Activated CD8-positive, alpha-beta T cell treated with anti-CD3 and anti-CD28 coated beads, Interleukin-2, amount 10 ng/mL, durations not matched to agents 7 days and 5 days (primary cell): ENCODE measurements around the gene BLACAT1. TPM values are rescaled to one million over a fixed set of nuclear protein-coding genes. Genes with fewer than 3 reads are reported as not detected.

ENCODE experiments used
- ATAC-seq: fragments of 150-1000 bp; cut with Tn5 transposase; one replicate; pipeline ENCODE4 v1.10.0; 2021; ENCODE audit warnings: moderate library complexity
- CTCF ChIA-PET: fragments of 350-600 bp; sonication (Branson Sonifier 250); formaldehyde crosslinking; loops from one replicate; lab custom pipeline; 2021; ENCODE audit warnings: antibody characterized with exemption; lab: Charles Lee
- POLR2A ChIA-PET: fragments of 350-600 bp; sonication (Branson Sonifier 250); formaldehyde crosslinking; loops from one replicate; lab custom pipeline; 2021; ENCODE audit warnings: antibody characterized with exemption; lab: Charles Lee
- DNase-seq: peaks from one replicate; pipeline ENCODE4 v3.0.0-alpha.2; 2020
- H3K27ac Mint-ChIP-seq: one replicate; pipeline ENCODE4 v1.8.0; 2021; ENCODE audit warnings: mild to moderate bottlenecking, mixed read lengths
- H3K27me3 Mint-ChIP-seq: one replicate; pipeline ENCODE4 v1.8.0; 2021; ENCODE audit warnings: low read depth, mixed read lengths
- H3K36me3 Mint-ChIP-seq: one replicate; pipeline ENCODE4 v1.8.0; 2021; ENCODE audit warnings: low read depth, mixed read lengths
- H3K4me1 Mint-ChIP-seq: one replicate; pipeline ENCODE4 v1.8.0; 2021; ENCODE audit warnings: low read depth, mixed read lengths
- H3K4me3 Mint-ChIP-seq: one replicate; pipeline ENCODE4 v1.8.0; 2021; ENCODE audit warnings: mild to moderate bottlenecking, mixed read lengths
- H3K9me3 Mint-ChIP-seq: one replicate; pipeline ENCODE4 v1.8.0; 2022; ENCODE audit warnings: mixed read lengths; ENCODE audit not compliant: insufficient read depth
- total RNA-seq, 2 experiments: library from RNA; stranded (reverse); gene quantifications; one replicate each; pipeline ENCODE4 v1.2.3, GENCODE V29; 2021

The BLACAT1 gene
- total RNA-seq, 2 experiments from 2014 or later, result 0.16 TPM

DNA sequence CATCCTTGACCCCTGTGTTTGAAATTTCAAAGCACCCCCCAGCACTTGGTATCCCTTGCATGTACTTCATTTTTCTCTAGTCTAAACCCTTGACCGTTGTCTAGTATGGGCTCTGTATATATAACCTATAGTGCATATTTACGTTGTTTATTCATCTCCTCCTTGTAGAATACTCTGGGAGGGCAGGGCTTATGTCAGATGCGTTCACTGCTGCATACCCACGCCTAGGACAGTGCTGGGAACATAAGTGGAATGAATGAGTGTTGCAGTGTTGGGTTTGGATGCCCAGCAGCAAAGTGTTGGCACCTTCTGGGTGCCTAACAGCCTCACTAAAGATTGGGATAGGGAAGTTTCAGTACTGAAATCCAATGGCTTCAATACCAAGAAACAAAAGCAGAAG lies 17.6 kb upstream of the BLACAT1 start:
- Mint-ChIP-seq H3K27me3 (peaks cover 18% of the 10 kb centered on the region), H3K4me1 (no peaks in the 10 kb centered on the region), H3K36me3 (peaks cover 4% of the 10 kb centered on the region), H3K27ac (no peak overlapping the region), H3K4me3 (no peak overlapping the region), H3K9me3 (peaks cover 15% of the 10 kb centered on the region)
- ChIA-PET POLR2A (no interaction called here), CTCF (interaction anchor here (1.0 to 3.5 kb wide), 2 partner anchors 13 to 119 kb away, joined by 3 to 30 read pairs; no protein-coding TSS in a partner anchor)
- no peak for DNase-seq
- no peak for ATAC-seq

DNA sequence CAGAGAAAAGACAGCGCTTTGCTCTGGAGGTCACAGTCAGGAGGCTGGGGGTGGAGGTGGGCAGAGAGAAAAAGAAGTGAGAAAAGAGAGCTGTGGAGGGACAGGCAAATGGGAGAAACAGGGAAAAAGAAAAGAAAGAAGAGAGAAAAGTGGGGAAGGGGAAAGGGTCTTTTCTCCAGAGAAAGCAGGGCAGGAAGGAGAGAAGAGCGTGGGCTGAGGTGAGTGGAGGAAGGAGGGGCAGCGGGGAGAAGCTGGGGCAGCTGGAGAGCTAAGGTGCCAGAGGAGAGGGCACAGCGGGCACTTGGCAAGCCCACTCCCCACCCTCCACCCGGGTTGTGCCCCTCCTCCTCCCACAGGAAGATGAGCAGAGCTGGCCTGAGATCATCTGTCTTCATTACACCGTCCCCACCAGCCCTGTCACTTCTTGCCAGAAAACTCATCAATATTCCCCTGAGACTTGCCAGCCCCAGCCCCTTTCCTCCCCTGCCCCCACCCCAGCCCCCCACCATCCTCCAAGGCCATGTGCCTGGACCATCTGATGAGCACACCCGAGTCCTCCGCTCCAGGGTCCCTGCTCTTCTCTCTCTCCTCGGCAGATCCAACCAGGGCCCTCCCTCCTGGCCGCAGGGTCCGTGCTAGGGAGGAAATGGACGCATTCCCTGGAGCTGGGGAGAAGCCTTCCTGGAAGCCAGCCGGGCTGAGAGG lies 17.0 kb upstream of the BLACAT1 start:
- H3K9me3 Mint-ChIP-seq, result peaks cover 15% of the 10 kb centered on the region
- H3K27me3 Mint-ChIP-seq, result peaks cover 22% of the 10 kb centered on the region
- POLR2A ChIA-PET, result no interaction called here
- H3K36me3 Mint-ChIP-seq, result peaks cover 4% of the 10 kb centered on the region
- DNase-seq (no peak), ATAC-seq (no peak)
- no peak overlapping the region for H3K4me3 Mint-ChIP-seq
- H3K4me1 Mint-ChIP-seq, result no peaks in the 10 kb centered on the region
- H3K27ac Mint-ChIP-seq, result no peak overlapping the region
- CTCF ChIA-PET, result interaction anchor here (0.5 to 3.5 kb wide), 2 partner anchors 14 to 22 kb away, joined by 3 to 30 read pairs; no protein-coding TSS in a partner anchor

DNA sequence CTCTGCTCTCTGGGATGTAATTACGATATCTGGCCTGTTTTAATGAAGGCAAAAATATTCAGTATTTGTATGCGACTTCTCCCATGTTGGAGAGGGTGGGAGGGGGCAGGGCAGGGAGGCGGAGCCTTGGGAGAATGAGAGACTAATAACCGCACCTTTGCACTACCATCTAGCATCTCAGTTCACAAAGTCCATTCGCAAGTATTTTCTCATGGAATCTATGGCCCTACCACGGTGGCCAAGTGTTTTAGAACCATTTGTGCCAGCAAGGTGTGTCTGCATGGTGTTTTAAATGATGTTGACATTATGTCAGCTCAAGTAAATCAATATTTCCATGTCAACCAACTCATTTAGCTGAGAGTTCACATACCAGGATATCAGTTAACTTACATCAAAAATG lies 14.3 kb upstream of the BLACAT1 start:
- peaks cover 4% of the 10 kb centered on the region for H3K36me3 Mint-ChIP-seq
- ChIA-PET CTCF (no interaction called here), POLR2A (no interaction called here)
- DNase-seq (no peak), ATAC-seq (no peak)
- H3K9me3 Mint-ChIP-seq, result peaks cover 8% of the 10 kb centered on the region
- H3K27ac Mint-ChIP-seq, result no peak overlapping the region
- peaks cover 35% of the 10 kb centered on the region for H3K27me3 Mint-ChIP-seq
- no peaks in the 10 kb centered on the region for H3K4me1 Mint-ChIP-seq
- H3K4me3 Mint-ChIP-seq, result no peak overlapping the region

DNA sequence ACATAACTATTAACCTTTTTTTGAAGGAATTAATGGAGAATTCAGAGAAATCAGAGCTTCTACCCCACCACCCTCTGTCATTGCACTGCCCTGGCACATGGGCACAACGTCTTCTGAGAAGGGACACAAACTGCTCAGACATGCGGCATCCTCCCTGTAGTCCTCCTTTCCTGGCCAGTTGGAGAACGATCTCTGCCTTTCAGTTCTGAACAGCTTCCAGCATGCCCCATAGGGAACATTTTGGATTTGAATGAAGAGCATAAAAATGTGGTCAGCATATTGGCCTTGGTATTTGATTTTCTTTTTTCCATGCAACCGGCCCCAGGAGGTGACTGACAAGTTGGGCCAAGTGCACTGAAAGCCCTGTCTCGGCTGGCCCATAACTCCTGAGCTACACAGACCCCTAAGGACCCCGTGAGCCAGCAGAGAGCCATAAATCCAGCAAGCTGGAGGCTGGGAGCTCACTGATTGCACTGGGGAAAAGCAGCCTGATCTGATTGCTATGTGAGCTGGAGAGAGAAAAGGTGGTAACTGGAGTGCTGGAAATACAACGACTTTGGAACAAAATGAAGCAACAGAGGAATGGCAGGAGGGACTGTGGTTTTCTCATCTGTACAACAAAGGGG lies 10.9 kb upstream of the BLACAT1 start:
- no peaks in the 10 kb centered on the region for H3K36me3 Mint-ChIP-seq
- POLR2A ChIA-PET, result no interaction called here

DNA sequence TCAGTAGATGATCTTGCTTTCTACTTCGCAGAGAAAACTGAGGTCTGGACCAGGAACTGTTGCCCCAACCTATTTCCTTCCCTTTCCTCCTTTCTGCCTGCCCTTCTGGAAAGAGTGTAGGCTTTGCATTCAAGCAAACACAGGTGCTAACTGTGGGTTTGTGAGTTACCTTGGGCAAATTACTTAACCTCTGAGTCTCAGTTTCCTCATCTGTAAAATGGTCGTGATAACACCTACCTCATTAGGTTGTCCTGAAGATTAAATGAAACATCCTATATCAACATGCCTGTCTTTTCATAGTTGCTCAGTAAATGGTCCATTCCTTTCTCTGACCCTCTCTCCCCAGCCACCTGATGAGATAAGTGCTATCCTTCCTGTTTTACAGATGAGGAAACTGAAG lies 9.5 kb upstream of the BLACAT1 start:
- peaks cover 31% of the 10 kb centered on the region for H3K27me3 Mint-ChIP-seq
- POLR2A ChIA-PET, result no interaction called here
- CTCF ChIA-PET, result interaction anchor here (1.8 kb wide), 1 partner anchor 20 kb away, joined by 8 read pairs; no protein-coding TSS in a partner anchor
- DNase-seq, result no peak
- no peak for ATAC-seq
- H3K4me3 Mint-ChIP-seq, result no peak overlapping the region
- no peaks in the 10 kb centered on the region for H3K4me1 Mint-ChIP-seq
- H3K9me3 Mint-ChIP-seq, result no peaks in the 10 kb centered on the region
- H3K27ac Mint-ChIP-seq, result no peak overlapping the region
- no peaks in the 10 kb centered on the region for H3K36me3 Mint-ChIP-seq

More for the DNA sequence above, 10.9 kb upstream of the BLACAT1 start:
- DNase-seq (no peak), ATAC-seq (no peak)
- CTCF ChIA-PET, result interaction anchor here (1.3 to 1.8 kb wide), 2 partner anchors 19 to 35 kb away, joined by 4 to 8 read pairs; no protein-coding TSS in a partner anchor
- no peaks in the 10 kb centered on the region for H3K9me3 Mint-ChIP-seq
- H3K4me1 Mint-ChIP-seq, result no peaks in the 10 kb centered on the region
- H3K4me3 Mint-ChIP-seq, result no peak overlapping the region
- H3K27ac Mint-ChIP-seq, result no peak overlapping the region
- peaks cover 24% of the 10 kb centered on the region for H3K27me3 Mint-ChIP-seq

DNA sequence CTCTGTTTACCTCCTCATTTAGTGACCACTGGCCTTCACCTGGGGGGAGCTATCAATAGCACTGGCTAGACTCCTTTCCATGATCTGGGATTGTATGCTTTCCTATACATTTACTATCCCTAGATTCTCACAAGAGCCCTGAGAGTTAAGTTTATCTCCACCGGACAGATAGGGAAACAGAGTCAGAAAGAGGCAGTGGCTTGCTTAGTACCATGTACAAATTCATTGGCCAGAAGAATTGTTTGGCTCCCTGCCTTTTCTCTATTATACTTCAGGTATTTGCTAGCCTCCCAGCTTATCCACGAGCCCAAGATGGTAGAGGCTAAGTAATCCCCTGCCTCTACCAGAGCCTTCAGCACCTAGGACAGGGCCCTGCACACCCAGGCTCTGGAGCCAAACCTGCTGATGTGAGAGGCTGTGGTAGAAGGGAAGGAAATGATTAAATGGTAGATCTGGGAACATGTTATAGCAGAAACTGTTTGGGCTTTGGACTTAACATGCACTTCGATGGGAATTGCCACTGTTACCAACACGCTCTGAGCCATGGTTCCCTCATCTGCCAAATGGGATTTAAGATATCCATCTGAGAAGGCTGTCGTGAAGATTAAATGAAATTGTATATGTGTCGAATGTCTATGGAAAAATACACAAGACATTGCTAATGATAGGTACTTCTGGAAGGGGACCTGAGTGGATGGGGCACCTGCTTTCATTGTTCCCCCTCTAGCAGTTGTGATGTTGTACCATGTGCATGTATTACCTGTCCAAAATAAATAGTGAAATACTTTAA lies 3.1 kb upstream of the BLACAT1 start:
- peaks cover 11% of the 10 kb centered on the region for H3K4me1 Mint-ChIP-seq
- ATAC-seq, result peak; percentile 69
- ChIA-PET POLR2A (no interaction called here), CTCF (interaction anchor here (1.0 to 1.8 kb wide), 4 partner anchors 18 to 105 kb away, joined by 4 to 5 read pairs (median 4); no protein-coding TSS in a partner anchor)
- no peak overlapping the region for H3K27ac Mint-ChIP-seq
- H3K27me3 Mint-ChIP-seq, result peaks cover 54% of the 10 kb centered on the region
- no peaks in the 10 kb centered on the region for H3K36me3 Mint-ChIP-seq
- DNase-seq, result peak; percentile 65
- no peak overlapping the region for H3K4me3 Mint-ChIP-seq
- H3K9me3 Mint-ChIP-seq, result no peaks in the 10 kb centered on the region

- H3K9me3 Mint-ChIP-seq, result no peaks in the 10 kb centered on the region
- ATAC-seq, result peak; percentile 40
- H3K4me3 Mint-ChIP-seq, result no peak overlapping the region
- DNase-seq, result no peak
- H3K4me1 Mint-ChIP-seq, result peaks cover 11% of the 10 kb centered on the region
- CTCF ChIA-PET, result interaction anchor here (0.8 to 3.4 kb wide), 7 partner anchors 20 to 131 kb away, joined by 3 to 16 read pairs (median 3); no protein-coding TSS in a partner anchor
- no peaks in the 10 kb centered on the region for H3K36me3 Mint-ChIP-seq
- H3K27me3 Mint-ChIP-seq, result peaks cover 70% of the 10 kb centered on the region
- H3K27ac Mint-ChIP-seq, result no peak overlapping the region
- POLR2A ChIA-PET, result no interaction called here
These were observed 1.3 kb upstream of the BLACAT1 start for GRCh38 chr1:205456868-205457745.

GRCh38 chr1:205456383-205456867 lies 580 bp upstream of the BLACAT1 start:
- Mint-ChIP-seq H3K4me1 (peaks cover 11% of the 10 kb centered on the region), H3K4me3 (peak overlapping the region; percentile 52), H3K36me3 (no peaks in the 10 kb centered on the region), H3K9me3 (no peaks in the 10 kb centered on the region), H3K27me3 (peaks cover 73% of the 10 kb centered on the region), H3K27ac (no peak overlapping the region)
- DNase-seq, result no peak
- no peak for ATAC-seq
- POLR2A ChIA-PET, result interaction anchor here (0.8 to 1.2 kb wide), 2 partner anchors 15 to 59 kb away, joined by 3 to 5 read pairs; no protein-coding TSS in a partner anchor
- CTCF ChIA-PET, result interaction anchor here (0.8 to 3.4 kb wide), 7 partner anchors 20 to 131 kb away, joined by 3 to 16 read pairs (median 3); no protein-coding TSS in a partner anchor

GRCh38 chr1:205454903-205455335 lies 926 bp downstream of the BLACAT1 start:
- Mint-ChIP-seq H3K27ac (no peak overlapping the region), H3K9me3 (no peaks in the 10 kb centered on the region), H3K4me3 (no peak overlapping the region), H3K4me1 (peaks cover 11% of the 10 kb centered on the region), H3K27me3 (peaks cover 70% of the 10 kb centered on the region), H3K36me3 (no peaks in the 10 kb centered on the region)
- no peak for ATAC-seq
- POLR2A ChIA-PET, result no interaction called here
- DNase-seq, result no peak
- CTCF ChIA-PET, result interaction anchor here (1.3 to 3.4 kb wide), 2 partner anchors 14 to 31 kb away, joined by 4 to 16 read pairs; no protein-coding TSS in a partner anchor

DNA sequence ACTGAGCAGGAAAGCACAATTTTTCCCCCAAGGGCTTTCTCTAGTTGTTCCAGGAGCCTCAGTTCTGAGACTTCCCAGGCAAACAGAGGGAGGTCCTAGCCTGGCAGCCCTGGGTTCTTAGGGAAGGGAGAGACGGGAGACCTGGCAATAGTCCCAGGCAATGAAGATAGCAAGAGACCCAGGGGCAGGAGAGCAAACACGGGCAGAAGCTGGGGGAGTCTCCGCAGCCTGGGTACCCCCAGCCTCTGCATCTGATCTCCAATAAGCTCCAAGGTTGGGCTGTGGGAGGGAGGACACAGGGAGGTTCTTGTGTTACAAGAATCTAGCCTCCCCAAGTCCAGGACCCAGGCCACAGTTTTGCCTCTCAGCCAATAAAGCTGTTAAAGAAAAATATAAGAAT lies 2.4 kb downstream of the BLACAT1 start:
- CTCF ChIA-PET, result interaction anchor here (0.6 kb wide), 1 partner anchor 32 kb away, joined by 3 read pairs; no protein-coding TSS in a partner anchor

More for the DNA sequence above, 2.4 kb downstream of the BLACAT1 start:
- DNase-seq (no peak), ATAC-seq (no peak)
- Mint-ChIP-seq H3K36me3 (no peaks in the 10 kb centered on the region), H3K4me1 (peaks cover 18% of the 10 kb centered on the region), H3K4me3 (no peak overlapping the region), H3K27ac (no peak overlapping the region), H3K27me3 (peaks cover 57% of the 10 kb centered on the region), H3K9me3 (no peaks in the 10 kb centered on the region)
- POLR2A ChIA-PET, result no interaction called here
